ENCODE data around the gene ATP1B1. TPM values are rescaled to one million over a fixed set of nuclear protein-coding genes. Genes with fewer than 3 reads are reported as not detected.

The ATP1B1 gene
- total and polyA plus RNA-seq, 2 donors (not counting 1 experiment from before 2014, with no cell fraction given), result 1.4 to 1.7 TPM

GRCh38 chr1:169130683-169131082 lies 24.2 kb downstream of the ATP1B1 start:
- no peak overlapping the region for H3K27ac ChIP-seq (ENCODE audit: low read length in 2 of 2)
- no CpG with 5 or more reads among the region's 4 CpGs for WGBS (ENCODE audit: insufficient coverage)
- H3K79me2 ChIP-seq (ENCODE audit: control insufficient read depth, insufficient read depth, low read length), result no peaks in the 10 kb centered on the region
- H3K27me3 ChIP-seq (replicated peaks in 1 of 4; ENCODE audit: control extremely low read depth in 1 of 4, control insufficient read depth in 3 of 4, insufficient read depth in 4 of 4, low read length in 3 of 4), result no peaks in the 10 kb centered on the region
- no peak overlapping the region for H2AFZ ChIP-seq (ENCODE audit: insufficient read depth, low read depth, low read length, poor library complexity, severe bottlenecking)
- no peak overlapping the region for H3K27ac Mint-ChIP-seq
- H3K4me3 ChIP-seq (ENCODE audit: control extremely low read depth in 1 of 5, extremely low read depth in 1 of 5, insufficient read depth in 1 of 5, low read depth in 2 of 5, low read length in 4 of 5), result no peak overlapping the region
- no peak overlapping the region for H3K4me2 ChIP-seq (replicated peaks; ENCODE audit: low read depth, low read length, poor library complexity, severe bottlenecking)
- H3K9me3 Mint-ChIP-seq (ENCODE audit: insufficient read depth), result no peaks in the 10 kb centered on the region
- no peaks in the 10 kb centered on the region for H3K9me3 ChIP-seq (ENCODE audit: control extremely low read depth in 1 of 3, control insufficient read depth in 2 of 3, insufficient read depth in 1 of 3, low read length in 2 of 3)
- no peaks in the 10 kb centered on the region for H3K4me1 ChIP-seq (ENCODE audit: control insufficient read depth in 2 of 2, insufficient read depth in 2 of 2, low read length in 2 of 2)
- CTCF ChIA-PET, result no interaction called here
- H3K27me3 Mint-ChIP-seq, result peaks cover 2% of the 10 kb centered on the region
- no peak overlapping the region for H3K4me3 Mint-ChIP-seq
- H3K36me3 ChIP-seq (replicated peaks in 1 of 2; ENCODE audit: control extremely low read depth in 1 of 2, control insufficient read depth in 1 of 2, extremely low read depth in 1 of 2, insufficient read depth in 2 of 2, low read length in 1 of 2), result no peaks in the 10 kb centered on the region
- intact Hi-C loops (cut with micrococcal nuclease), result no loop called here
- DNase-seq (no peak), ATAC-seq (ENCODE audit: low read depth) (no peak)
- POLR2A ChIA-PET, result no interaction called here
- no peak overlapping the region for H3K9ac ChIP-seq (ENCODE audit: low read length)
- TF ChIP-seq EZH2 (IDR thresholded peaks at IDR 0.05; ENCODE audit: borderline replicate concordance, insufficient read depth, low read depth, low read length, poor library complexity, severe bottlenecking), result no peak
- H3K4me1 Mint-ChIP-seq, result no peaks in the 10 kb centered on the region
- no peaks in the 10 kb centered on the region for H4K20me1 ChIP-seq (ENCODE audit: control insufficient read depth, insufficient read depth, low read length, poor library complexity, severe bottlenecking)

- no peak overlapping the region for H3K27ac ChIP-seq (ENCODE audit: low read length in 2 of 2)
- Mint-ChIP-seq H3K27me3 (no peaks in the 10 kb centered on the region), H3K4me3 (no peak overlapping the region), H3K27ac (no peak overlapping the region), H3K4me1 (no peaks in the 10 kb centered on the region), H3K9me3 (ENCODE audit: insufficient read depth) (no peaks in the 10 kb centered on the region)
- POLR2A ChIA-PET, result no interaction called here
- no peaks in the 10 kb centered on the region for H3K27me3 ChIP-seq (replicated peaks in 1 of 4; ENCODE audit: control extremely low read depth in 1 of 4, control insufficient read depth in 3 of 4, insufficient read depth in 4 of 4, low read length in 3 of 4)
- CTCF ChIA-PET, result no interaction called here
- no peaks in the 10 kb centered on the region for H3K79me2 ChIP-seq (ENCODE audit: control insufficient read depth, insufficient read depth, low read length)
- H3K36me3 ChIP-seq (replicated peaks in 1 of 2; ENCODE audit: control extremely low read depth in 1 of 2, control insufficient read depth in 1 of 2, extremely low read depth in 1 of 2, insufficient read depth in 2 of 2, low read length in 1 of 2), result no peaks in the 10 kb centered on the region
- H3K9me3 ChIP-seq (ENCODE audit: control extremely low read depth in 1 of 3, control insufficient read depth in 2 of 3, insufficient read depth in 1 of 3, low read length in 2 of 3), result no peaks in the 10 kb centered on the region
- H3K4me3 ChIP-seq (ENCODE audit: control extremely low read depth in 1 of 5, extremely low read depth in 1 of 5, insufficient read depth in 1 of 5, low read depth in 2 of 5, low read length in 4 of 5), result no peak overlapping the region
- no peak overlapping the region for H3K4me2 ChIP-seq (replicated peaks; ENCODE audit: low read depth, low read length, poor library complexity, severe bottlenecking)
- TF ChIP-seq, protein P1, sequence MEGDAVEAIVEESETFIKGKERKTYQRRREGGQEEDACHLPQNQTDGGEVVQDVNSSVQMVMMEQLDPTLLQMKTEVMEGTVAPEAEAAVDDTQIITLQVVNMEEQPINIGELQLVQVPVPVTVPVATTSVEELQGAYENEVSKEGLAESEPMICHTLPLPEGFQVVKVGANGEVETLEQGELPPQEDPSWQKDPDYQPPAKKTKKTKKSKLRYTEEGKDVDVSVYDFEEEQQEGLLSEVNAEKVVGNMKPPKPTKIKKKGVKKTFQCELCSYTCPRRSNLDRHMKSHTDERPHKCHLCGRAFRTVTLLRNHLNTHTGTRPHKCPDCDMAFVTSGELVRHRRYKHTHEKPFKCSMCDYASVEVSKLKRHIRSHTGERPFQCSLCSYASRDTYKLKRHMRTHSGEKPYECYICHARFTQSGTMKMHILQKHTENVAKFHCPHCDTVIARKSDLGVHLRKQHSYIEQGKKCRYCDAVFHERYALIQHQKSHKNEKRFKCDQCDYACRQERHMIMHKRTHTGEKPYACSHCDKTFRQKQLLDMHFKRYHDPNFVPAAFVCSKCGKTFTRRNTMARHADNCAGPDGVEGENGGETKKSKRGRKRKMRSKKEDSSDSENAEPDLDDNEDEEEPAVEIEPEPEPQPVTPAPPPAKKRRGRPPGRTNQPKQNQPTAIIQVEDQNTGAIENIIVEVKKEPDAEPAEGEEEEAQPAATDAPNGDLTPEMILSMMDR (IDR thresholded peaks at IDR 0.05), result no peak
- TF ChIP-seq EZH2 (IDR thresholded peaks at IDR 0.05; ENCODE audit: borderline replicate concordance, insufficient read depth, low read depth, low read length, poor library complexity, severe bottlenecking), result no peak
- H3K9ac ChIP-seq (ENCODE audit: low read length), result no peak overlapping the region
- no peak for ATAC-seq (ENCODE audit: low read depth)
- no peaks in the 10 kb centered on the region for H3K4me1 ChIP-seq (ENCODE audit: control insufficient read depth in 2 of 2, insufficient read depth in 2 of 2, low read length in 2 of 2)
- intact Hi-C loops (cut with micrococcal nuclease), result no loop called here
- DNase-seq, result no peak
- H4K20me1 ChIP-seq (ENCODE audit: control insufficient read depth, insufficient read depth, low read length, poor library complexity, severe bottlenecking), result no peaks in the 10 kb centered on the region
- WGBS (ENCODE audit: insufficient coverage), result 100% methylated on average over 2 of the region's 4 CpGs
- no peak overlapping the region for H2AFZ ChIP-seq (ENCODE audit: insufficient read depth, low read depth, low read length, poor library complexity, severe bottlenecking)
Observed at GRCh38 chr1:169132512-169133227, 26.2 kb downstream of the ATP1B1 start.
